GM19023 (cell line): ENCODE data around the gene ZNF248.
"Not testable (repeated sequence)": the region's sequence is repeated elsewhere in the genome, so short reads cannot be mapped to it uniquely, and the experiment has no call there.

Experiments
- ATAC-seq: cut with Tn5 transposase; IDR thresholded peaks from one replicate; pipeline ENCODE4 v1.9.1; 2021; ENCODE audit warnings: mild to moderate bottlenecking, moderate library complexity; ENCODE audit not compliant: unreplicated experiment

The ZNF248 gene

DNA sequence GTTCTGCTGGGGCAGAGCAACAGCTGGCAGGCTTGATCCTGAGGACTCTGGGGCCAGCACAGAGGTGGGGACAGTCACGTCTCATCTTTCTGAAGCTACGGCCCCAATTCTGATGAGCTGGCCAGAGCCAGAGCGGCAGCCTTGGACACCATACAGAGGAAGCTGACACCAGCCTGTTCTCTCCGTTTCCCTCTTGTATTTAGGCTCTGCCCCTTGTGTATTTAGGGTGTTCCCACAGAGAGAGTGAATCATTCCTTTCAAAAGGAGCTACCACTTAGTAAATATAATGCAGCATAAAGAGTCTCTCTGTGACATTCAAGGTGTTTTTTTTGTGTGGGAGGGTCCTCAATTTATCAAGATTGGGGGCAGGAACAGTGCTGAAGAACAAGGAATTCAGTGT is 109.2 kb downstream of the ZNF248 start:
- ATAC-seq, result no peak

DNA sequence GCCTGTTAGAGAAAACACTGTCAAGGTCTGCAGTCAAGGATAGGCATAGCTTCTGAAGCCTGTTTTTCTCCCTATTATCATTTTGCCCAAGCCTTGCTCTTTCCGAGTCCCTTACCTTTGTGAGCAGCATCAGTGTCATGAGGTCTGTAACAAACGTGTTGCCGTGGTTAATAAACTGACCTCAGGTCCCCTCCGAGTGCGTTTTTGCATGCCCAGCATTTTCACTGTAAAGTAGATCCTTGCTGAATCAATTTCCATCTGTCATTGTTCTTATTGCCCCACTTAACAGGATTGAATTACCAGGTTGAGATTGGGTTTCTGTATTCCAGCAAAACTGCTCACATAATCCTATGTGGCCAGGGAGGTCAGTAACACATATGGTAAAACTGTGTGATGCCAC is 110.3 kb downstream of the ZNF248 start:
- no peak for ATAC-seq

DNA sequence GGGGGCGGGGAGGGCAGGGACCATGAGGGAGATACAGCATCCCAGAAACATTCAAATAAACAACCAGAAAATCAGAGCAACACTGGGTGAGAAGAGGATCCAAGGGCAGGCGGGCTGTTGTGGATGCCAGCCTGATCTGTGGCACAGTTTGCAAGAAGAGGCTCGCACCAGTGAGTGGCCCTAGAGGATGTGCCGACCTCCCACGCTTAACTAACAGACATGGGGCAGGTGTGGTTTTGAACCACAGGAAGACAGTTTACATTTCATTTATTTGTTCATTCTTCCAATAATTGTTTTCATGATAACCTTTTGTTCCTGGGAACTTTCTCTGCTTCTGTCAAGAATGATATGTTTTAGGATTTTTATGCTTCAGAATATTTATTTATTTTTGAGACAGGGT is 115.6 kb downstream of the ZNF248 start:
- ATAC-seq, result no peak

DNA sequence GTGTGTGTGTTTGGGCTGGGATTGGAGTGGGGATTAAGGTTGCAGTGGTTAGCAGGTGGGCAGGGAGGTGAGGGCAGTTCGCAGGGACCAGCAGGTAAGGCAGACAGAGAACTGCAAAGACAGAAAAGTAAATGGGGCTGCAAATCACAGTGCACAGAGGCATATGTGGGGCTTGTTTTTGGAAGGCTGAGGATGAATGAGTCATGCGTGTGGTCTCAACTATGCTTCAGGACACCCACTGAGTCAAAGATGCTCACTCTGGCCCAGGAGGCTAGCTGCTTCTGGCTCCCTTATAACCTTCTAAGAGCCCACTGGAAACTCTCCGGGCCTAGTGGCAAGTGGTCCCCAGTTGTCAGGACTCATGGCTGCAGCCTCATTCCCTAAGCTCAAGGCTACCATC is 118.2 kb downstream of the ZNF248 start:
- no peak for ATAC-seq

DNA sequence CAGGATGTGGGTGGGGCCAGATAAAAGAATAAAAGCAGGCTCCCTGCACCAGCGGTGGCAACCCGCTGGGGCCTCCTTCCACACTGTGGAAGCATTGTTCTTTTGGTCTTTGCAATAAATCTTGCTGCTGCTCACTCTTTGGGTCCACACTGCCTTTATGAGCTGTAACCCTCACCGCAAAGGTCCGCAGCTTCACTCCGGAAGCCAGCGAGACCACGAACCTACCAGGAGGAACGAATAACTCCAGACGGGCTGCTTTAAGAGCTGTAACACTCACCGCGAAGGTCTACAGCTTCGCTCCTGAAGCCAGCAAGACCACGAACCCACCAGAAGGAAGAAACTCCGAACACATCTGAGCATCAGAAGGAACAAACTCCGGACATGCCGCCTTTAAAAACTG is 119.2 kb downstream of the ZNF248 start:
- ATAC-seq, result not testable (repeated sequence)

DNA sequence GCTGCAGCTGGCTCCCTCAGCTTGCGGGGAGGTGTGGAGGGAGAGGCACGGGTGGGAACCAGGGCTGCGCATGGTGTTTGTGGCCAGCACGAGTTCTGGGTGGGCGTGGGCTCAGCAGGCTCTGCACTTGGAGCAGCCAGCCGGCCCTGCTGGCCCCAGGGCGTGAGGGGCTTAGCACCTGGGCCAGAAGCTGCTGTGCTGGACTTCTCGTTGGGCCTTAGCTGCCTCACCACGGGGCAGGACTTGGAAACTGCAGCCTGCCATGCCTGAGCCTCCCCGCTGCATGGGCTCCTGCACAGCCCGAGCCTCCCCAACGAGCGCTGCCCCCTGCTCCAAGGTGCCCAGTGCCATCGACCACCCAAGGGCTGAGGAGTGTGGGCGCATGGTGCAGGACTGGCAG is 120.1 kb downstream of the ZNF248 start:
- ATAC-seq, result no peak

DNA sequence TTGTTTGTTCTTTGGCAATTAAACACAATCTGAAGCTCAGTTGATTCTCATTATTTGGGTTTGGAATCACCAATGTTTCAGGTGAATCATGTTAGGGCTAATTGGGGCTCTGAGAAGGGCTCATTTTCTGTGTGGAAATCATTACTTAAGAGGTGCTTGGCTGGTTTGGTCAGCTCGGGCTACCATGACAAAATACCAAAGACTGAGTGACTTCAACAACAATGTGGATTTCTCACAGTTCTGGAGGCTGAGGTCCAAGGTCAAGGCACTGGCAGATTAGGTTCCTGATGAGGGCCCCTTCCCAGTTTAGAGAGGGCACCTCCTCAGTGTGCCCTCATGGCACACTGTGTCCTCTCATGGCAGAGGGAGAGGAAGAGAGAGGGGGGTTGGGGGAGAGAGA is 121.3 kb downstream of the ZNF248 start:
- no peak for ATAC-seq

DNA sequence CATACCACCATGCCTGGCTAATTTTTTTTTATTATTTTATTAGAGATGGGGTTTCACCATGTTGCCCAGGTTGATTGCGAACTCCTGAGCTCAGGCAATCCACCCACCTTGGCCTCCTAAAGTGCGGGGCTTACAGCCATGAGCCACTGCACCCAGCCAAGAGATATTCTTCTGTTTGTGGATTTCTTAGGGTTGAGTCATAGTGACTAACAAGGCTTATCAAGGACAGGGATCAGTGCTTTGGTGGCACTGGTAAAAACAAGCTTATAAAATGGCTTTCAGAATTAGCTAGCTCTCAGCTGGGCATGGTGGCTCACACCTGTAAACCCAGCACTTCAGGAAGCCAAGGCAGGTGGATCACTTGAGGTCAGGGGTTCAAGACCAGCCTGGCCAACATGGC is 122.4 kb downstream of the ZNF248 start:
- no peak for ATAC-seq
